ENCODE measurements around the gene CST9. TPM values are rescaled to one million over a fixed set of nuclear protein-coding genes. Genes with fewer than 3 reads are reported as not detected.
A peak's percentile ranks its signal among the peaks of the same experiment; 100 is the strongest.

The CST9 gene
- total and polyA plus RNA-seq, 2 of the 13 experiments (the other 11 are each of a cell fraction or from before 2014, with no cell fraction given) = 0.07 TPM; not detected in 1

DNA sequence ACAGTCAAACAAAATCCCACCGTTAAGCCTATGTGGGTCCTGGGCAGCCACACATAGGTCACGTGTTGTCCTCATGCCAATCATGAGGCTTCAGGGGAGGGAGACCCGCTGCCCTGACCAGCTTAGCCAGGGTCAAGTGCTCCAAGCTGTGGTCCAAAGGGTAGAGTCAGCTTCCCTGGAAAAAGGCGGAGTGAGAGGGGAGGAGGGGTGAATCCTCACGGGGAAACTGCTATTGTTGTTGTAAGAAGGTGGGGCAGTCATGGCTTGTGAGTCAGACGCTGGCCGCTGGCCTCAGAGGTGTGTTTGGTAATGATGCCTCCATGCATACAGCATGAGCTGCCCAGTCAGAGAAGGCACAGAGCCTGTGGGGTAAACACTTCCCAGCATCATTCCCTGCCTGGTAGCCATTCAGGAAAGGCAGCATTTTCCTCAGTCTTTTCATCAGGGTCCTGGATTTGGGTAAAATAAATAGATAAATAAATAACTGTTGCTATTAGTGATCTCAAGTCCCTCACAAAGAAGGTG lies 23.4 kb upstream of the CST9 start (continued):
- TF ChIP-seq, protein P1, sequence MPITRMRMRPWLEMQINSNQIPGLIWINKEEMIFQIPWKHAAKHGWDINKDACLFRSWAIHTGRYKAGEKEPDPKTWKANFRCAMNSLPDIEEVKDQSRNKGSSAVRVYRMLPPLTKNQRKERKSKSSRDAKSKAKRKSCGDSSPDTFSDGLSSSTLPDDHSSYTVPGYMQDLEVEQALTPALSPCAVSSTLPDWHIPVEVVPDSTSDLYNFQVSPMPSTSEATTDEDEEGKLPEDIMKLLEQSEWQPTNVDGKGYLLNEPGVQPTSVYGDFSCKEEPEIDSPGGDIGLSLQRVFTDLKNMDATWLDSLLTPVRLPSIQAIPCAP (CRISPR knock-in tag; IDR thresholded peaks at IDR 0.05; ENCODE audit: low read depth) = no peak
- TF ChIP-seq, protein P2, sequence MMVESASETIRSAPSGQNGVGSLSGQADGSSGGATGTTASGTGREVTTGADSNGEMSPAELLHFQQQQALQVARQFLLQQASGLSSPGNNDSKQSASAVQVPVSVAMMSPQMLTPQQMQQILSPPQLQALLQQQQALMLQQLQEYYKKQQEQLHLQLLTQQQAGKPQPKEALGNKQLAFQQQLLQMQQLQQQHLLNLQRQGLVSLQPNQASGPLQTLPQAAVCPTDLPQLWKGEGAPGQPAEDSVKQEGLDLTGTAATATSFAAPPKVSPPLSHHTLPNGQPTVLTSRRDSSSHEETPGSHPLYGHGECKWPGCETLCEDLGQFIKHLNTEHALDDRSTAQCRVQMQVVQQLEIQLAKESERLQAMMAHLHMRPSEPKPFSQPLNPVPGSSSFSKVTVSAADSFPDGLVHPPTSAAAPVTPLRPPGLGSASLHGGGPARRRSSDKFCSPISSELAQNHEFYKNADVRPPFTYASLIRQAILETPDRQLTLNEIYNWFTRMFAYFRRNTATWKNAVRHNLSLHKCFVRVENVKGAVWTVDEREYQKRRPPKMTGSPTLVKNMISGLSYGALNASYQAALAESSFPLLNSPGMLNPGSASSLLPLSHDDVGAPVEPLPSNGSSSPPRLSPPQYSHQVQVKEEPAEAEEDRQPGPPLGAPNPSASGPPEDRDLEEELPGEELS (CRISPR knock-in tag; IDR thresholded peaks at IDR 0.05) = peak; percentile 94
- TF ChIP-seq ERF (CRISPR knock-in tag; IDR thresholded peaks at IDR 0.05) = peak; percentile 96
- TF ChIP-seq ZNF720 (CRISPR knock-in tag; IDR thresholded peaks at IDR 0.05) = 0 out of 2 replicates have a peak, but pooled peaks have one; percentile 60
- peak; percentile 76 for TF ChIP-seq NFYB (CRISPR knock-in tag; IDR thresholded peaks at IDR 0.05)
- TF ChIP-seq ZNF484 (CRISPR knock-in tag; IDR thresholded peaks at IDR 0.05; ENCODE audit: borderline replicate concordance, low read depth) = no peak
- TF ChIP-seq, protein P3, sequence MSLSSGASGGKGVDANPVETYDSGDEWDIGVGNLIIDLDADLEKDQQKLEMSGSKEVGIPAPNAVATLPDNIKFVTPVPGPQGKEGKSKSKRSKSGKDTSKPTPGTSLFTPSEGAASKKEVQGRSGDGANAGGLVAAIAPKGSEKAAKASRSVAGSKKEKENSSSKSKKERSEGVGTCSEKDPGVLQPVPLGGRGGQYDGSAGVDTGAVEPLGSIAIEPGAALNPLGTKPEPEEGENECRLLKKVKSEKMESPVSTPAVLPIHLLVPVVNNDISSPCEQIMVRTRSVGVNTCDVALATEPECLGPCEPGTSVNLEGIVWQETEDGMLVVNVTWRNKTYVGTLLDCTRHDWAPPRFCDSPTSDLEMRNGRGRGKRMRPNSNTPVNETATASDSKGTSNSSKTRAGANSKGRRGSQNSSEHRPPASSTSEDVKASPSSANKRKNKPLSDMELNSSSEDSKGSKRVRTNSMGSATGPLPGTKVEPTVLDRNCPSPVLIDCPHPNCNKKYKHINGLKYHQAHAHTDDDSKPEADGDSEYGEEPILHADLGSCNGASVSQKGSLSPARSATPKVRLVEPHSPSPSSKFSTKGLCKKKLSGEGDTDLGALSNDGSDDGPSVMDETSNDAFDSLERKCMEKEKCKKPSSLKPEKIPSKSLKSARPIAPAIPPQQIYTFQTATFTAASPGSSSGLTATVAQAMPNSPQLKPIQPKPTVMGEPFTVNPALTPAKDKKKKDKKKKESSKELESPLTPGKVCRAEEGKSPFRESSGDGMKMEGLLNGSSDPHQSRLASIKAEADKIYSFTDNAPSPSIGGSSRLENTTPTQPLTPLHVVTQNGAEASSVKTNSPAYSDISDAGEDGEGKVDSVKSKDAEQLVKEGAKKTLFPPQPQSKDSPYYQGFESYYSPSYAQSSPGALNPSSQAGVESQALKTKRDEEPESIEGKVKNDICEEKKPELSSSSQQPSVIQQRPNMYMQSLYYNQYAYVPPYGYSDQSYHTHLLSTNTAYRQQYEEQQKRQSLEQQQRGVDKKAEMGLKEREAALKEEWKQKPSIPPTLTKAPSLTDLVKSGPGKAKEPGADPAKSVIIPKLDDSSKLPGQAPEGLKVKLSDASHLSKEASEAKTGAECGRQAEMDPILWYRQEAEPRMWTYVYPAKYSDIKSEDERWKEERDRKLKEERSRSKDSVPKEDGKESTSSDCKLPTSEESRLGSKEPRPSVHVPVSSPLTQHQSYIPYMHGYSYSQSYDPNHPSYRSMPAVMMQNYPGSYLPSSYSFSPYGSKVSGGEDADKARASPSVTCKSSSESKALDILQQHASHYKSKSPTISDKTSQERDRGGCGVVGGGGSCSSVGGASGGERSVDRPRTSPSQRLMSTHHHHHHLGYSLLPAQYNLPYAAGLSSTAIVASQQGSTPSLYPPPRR (CRISPR knock-in tag; IDR thresholded peaks at IDR 0.05; ENCODE audit: borderline replicate concordance) = peak; percentile 79; the same call in 1 of the 2 replicates
- peak; percentile 89 for TF ChIP-seq NR2F6 (IDR thresholded peaks at IDR 0.05)
- peak; percentile 96 for TF ChIP-seq NR2F6 (CRISPR knock-in tag; IDR thresholded peaks at IDR 0.05)
- TF ChIP-seq NFATC3 (CRISPR knock-in tag; IDR thresholded peaks at IDR 0.05) = no peak
- TF ChIP-seq PRMT3 (CRISPR knock-in tag; IDR thresholded peaks at IDR 0.05; ENCODE audit: borderline replicate concordance, low read depth) = 0 out of 2 replicates have a peak, but pooled peaks have one; percentile 77
- peak; percentile 33; the same call in 1 of the 2 replicates for TF ChIP-seq DMAP1 (CRISPR knock-in tag; IDR thresholded peaks at IDR 0.05)
- TF ChIP-seq ZNF230 (CRISPR knock-in tag; IDR thresholded peaks at IDR 0.05) = no peak
- TF ChIP-seq ZNF850 (CRISPR knock-in tag; conservative IDR thresholded peaks at IDR 0.05) = no peak
- peak; percentile 22 for TF ChIP-seq SRSF1 (optimal IDR thresholded peaks at IDR 0.05; ENCODE audit: low read depth, low read length)
- no peak for TF ChIP-seq TAF15 (IDR thresholded peaks at IDR 0.05; ENCODE audit: low read depth, low read length, poor library complexity, severe bottlenecking)
- 0 out of 2 replicates have a peak, but pooled peaks have one; percentile 40 for TF ChIP-seq KAT7 (CRISPR knock-in tag; IDR thresholded peaks at IDR 0.05; ENCODE audit: borderline replicate concordance)
- TF ChIP-seq MIER3 (CRISPR knock-in tag; IDR thresholded peaks at IDR 0.05; ENCODE audit: borderline replicate concordance) = peak; percentile 98
- no peak for TF ChIP-seq RORA (CRISPR knock-in tag; IDR thresholded peaks at IDR 0.05)
- TF ChIP-seq CREM (IDR thresholded peaks at IDR 0.05) = peak; percentile 69
- no peak for TF ChIP-seq CREM (CRISPR knock-in tag; IDR thresholded peaks at IDR 0.05)
- no peak; the same call in 1 of the 2 replicates for TF ChIP-seq SNAI1 (CRISPR knock-in tag; IDR thresholded peaks at IDR 0.05; ENCODE audit: borderline replicate concordance)

All from HepG2 (cell line).